GM21529 (cell line): Measurements from ENCODE around the gene ZNF684.
A peak's percentile ranks its signal among the peaks of the same experiment; 100 is the strongest.
"Not testable (repeated sequence)": the region's sequence is repeated elsewhere in the genome, so short reads cannot be mapped to it uniquely, and the experiment has no call there.

Source experiments
- ATAC-seq: cut with Tn5 transposase; IDR thresholded peaks from one replicate; pipeline ENCODE4 v1.9.1; 2021; ENCODE audit not compliant: unreplicated experiment

Gene ZNF684

DNA sequence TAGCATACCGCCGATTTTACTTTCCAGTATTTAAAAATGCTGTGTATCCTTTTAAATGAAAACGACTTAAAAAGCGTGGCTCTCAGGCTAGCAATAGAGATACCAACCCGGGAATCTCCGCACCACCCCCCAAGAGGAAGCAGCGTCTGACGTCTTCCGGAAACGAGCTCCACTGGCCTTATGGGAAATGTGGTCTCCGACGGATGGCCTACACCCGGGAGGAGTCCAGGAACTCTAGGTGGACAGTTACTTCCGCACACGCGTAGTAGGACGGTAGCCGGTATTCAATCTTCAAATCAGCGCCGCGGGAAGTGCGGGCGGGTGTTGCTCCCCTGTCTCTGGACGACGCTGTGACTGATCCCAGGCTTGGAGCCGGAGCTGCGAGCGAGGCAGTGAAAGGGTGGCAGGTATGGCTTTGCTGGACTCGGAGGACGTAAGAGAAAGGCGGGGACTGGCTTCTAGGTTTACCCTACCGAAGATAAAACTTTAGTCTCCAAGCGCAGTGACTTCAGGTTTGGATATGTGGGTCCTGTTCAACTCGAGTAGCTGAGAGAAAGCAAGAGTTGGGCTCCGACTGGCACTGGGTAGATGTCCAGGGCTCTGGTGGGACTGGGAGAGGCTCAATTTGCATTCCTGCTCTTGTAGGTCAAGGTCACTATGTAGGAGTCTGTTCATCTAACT is at the start of gene ZNF684:
TSS of gene ZNF684 (plus strand) at position 257 of the 681 bp plus-strand sequence. CDS start 1,530 bp downstream, outside the sequence.
- ATAC-seq = peak; percentile 96

DNA sequence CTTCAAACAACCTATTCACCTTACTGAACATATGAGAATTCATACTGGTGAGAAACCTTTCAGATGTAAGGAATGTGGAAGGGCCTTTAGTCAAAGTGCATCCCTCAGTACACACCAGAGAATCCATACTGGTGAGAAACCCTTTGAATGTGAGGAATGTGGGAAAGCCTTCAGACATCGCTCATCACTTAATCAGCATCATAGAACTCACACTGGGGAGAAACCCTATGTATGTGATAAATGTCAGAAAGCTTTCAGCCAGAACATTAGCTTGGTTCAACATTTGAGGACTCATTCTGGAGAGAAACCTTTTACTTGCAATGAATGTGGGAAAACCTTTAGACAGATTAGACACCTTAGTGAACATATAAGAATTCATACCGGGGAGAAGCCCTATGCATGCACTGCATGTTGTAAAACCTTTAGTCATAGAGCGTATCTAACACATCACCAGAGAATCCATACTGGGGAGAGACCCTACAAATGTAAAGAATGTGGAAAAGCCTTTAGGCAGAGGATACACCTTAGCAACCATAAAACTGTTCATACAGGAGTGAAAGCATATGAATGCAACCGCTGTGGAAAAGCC is 36.0 kb upstream of the ZNF684 start:
- ATAC-seq = no peak

DNA sequence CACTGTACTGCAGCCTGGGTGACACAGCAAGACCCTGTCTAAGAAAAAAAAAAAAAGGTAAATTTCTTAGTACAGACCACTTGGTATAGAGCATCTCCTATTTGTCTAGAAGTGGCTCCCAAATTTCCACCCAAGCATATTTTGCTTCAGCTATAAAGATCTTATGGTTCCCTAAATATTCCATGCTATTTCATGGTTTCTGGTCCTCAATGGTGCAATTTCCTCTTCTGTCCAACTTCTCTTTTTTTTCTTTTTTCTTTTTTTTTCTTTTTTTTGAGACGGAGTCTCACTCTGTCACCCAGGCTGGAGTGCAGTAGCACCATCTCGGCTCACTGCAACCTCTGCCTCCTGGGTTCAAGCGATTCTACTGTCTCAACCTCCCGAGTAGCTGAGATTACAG is 28.8 kb upstream of the ZNF684 start:
- ATAC-seq = not testable (repeated sequence)

DNA sequence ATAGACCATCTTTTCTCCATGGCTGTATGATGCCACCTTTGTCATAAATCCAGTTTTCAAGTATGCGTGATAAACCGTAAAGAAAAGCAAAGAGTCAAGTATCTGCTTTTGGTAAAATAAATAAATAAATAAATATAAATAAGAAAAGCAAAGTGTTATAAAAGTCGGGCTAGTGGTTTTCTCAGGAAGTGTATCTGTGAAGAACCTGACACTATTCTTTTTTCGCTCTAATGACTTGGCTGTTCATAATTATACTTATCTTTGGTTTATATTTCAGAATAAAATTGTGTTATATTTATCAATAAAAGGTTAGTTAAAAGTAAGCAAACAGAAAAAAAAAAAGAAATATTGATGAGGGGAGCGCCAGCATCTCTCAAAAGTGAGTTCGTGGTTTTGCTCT is 23.5 kb upstream of the ZNF684 start:
- no peak for ATAC-seq

DNA sequence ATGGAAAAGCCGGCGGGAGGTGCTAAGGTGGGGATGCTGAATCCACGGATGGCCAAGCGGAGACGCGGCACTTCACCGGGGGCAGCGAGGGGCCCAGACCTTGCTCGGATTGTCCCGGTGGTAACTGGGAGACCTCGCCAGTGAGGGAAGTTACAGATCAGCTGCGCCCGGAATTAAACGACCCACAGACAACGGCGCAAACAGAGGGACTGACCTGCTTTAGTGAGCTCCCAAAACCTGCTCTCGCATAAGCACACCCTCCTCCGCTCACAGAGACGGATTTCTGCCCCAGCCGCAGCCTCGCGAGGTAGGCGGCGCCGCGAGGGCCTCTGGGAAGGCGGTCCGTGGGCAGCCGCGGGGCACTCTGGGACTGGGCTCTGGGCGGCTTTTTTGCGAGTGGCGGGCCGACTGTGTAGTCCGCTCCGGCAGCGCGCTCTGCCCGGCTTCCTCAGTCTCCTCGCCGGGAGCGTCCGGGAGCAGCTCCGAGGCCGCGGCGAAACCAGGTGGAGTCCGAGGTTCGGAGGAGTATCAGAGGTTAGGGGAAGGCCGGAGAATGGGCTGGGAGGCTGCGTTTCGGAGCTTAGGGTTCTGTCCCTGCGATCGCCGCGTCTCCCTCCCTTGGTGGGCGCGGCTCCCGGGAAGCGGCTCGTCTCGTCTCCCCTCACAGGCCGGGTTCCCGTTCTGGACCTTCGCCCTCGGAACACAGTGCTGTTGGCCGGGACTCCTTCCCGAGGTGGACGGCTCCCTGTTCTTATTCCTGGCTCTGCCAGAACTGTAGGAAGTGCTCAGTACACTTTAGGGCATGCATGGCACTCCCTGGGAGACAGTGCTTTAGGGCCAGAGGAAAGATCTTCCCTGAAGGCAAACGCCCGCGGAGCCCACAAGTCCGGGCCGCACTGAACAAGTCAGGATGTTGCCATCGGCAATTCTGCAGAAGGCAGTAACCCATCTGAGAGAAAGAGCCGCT is 22.8 kb upstream of the ZNF684 start, which contains the start of gene EXO5:
TSS of gene EXO5 (plus strand) at position 393 of the 967 bp plus-strand sequence. CDS start 5,778 bp downstream, outside the sequence.
- ATAC-seq = peak; percentile 92

DNA sequence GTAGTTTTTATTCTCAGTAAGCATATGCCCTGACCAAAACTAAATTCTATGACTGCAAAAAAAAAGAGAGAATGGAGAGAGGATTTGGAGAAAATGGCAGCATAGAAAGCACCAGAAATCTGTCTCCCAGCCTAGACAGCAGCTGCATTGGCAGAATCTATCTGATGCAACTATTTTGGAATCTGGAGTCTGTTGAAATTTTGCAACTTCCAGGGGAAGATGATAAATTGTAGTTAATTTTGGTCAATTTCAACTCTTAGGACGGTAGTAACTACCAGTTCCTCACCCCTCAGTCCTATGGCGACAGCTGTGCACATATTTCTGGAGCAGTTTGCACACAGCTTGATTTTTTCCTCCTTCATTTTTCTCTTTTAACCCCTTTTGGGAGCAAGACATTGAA is 11.9 kb upstream of the ZNF684 start:
- ATAC-seq = no peak

DNA sequence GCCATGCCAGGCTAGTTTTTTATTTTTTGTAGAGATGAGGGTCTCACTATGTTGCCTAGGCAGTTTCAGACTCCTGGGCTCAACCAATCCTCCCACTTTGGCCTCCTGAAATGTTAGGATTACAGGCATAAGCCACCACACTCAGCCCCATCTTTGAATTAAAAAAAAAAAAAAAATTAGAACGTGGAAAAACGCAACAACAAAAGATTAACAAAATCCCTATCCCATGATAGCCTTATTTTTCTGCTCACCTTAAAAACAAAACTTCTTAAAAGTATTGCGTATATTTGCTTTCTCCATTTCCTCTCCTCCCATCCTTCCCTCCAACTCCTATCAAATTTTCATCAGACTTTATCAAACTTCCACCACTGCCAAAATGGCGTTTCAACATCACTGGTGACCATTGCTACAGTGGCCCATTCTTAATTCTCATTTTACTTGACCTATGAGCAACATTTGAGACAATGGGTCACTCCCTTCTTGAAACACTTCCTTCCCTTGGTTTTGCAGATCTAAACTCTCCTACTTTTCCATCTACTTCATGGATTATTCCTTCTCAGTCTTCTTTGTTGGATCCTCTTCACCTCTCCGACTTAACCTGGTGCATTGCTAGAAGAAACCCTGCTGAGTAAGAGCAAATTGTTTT is 579 bp upstream of the ZNF684 start:
- ATAC-seq = peak; percentile 4

DNA sequence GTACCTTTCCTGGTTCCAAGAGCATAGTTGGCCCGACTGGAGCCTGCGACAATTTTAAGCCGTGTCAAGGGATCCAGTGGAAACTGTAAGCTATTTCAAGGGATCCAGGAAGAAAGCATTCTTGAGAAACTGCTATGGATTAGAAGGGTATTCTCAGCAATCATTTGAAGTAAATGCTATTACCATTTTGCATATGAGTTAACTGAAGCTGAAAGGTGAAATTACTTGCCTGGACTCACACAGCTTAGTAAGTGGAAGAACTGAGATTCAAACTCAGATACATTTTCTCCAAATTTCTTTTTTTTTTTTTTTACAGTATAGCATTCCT is 589 bp downstream of the ZNF684 start:
- ATAC-seq = no peak

DNA sequence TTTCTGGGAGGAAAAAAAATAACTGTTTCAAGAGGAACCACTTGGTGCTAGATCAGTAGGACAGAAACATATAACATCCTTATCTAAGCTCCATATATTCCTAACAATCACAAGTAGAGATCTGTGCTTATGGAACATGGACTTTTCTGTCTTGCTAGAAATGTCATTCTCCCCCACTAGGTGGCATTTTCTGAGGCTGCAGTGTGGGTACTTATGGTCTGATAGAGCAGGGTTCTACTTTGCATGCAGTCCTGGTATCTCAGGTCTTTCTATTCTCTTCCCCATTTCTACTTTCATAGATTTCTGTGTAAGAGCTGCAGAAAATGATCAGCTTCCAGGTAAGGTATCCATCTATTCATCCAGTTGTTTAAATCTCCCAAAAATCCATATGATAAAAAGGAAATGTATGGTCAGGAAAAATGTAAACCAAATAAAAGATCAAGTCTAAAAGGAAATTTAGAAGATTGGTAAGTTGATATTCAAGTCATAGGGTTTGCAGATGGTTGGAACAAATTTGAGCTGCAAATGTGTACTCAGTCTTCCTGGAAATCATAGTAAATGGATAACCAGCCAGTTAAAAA is 1.5 kb downstream of the ZNF684 start:
- no peak for ATAC-seq

DNA sequence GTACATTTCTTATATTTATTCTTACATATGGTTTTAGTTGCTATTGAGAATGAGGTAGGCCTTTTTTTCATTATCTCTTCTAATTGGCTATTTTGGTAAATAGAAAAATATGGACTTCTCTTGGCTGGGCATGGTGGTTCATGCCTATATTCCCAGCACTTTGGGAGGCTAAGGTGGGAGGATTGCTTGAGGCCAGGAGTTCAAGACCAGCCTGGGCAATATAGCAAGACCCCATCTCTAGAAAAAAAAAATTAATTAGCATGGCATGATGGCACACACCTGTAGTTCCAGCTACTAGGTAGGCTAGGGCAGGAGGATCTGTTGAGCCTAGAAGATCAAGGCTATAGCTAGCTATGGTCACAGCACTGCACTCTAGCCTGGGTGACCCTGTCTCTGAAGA is 3.2 kb downstream of the ZNF684 start:
- ATAC-seq = no peak

DNA sequence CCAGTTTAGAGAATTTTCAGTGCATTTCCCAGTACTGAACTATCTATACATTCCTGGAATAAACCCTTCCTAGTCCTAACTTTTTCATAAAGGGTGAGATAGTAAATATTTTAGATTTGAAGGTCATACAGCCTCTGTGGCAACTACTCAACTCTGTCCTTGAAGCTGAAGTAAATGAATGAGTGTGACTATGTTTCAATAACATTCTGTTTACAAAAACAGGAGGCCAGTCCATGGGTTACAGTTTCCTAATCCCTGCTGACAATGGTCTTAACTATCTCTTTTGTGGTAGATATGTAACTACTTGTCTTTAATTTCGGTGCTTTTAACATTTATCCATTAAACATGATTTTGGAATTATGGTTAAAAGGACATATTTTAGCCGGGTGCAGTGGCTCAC is 4.3 kb downstream of the ZNF684 start:
- ATAC-seq = no peak

DNA sequence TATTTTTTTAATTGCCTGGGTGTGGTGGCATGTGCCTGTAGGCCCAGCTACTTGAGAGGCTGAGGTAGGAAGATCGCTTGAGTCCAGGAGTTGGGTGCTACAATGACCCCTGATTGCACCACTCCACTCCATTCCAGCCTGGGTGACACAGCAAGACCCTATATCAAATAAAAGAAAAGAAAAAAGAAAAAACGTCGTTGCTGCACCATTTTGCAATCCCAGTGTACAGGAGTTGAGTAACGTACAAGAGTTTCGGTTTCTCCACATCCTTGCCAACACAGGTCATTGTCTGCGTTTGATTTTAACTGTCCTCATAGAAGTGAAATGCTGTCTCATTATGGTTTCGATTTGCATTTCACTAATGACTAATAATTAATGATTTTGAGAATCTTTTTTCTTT is 7.9 kb downstream of the ZNF684 start:
- no peak for ATAC-seq

DNA sequence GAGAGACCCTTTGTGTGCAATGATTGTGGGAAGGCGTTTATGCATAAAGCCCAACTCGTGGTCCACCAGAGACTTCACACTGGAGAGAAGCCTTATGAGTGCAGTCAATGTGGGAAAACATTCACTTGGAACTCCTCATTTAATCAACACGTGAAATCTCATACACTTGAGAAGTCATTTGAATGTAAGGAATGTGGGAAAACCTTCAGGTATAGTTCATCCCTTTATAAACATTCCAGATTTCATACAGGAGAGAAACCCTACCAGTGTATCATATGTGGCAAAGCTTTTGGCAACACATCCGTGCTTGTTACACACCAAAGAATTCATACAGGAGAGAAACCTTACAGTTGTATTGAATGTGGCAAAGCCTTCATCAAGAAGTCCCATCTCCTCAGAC is 15.5 kb downstream of the ZNF684 start:
- no peak for ATAC-seq

DNA sequence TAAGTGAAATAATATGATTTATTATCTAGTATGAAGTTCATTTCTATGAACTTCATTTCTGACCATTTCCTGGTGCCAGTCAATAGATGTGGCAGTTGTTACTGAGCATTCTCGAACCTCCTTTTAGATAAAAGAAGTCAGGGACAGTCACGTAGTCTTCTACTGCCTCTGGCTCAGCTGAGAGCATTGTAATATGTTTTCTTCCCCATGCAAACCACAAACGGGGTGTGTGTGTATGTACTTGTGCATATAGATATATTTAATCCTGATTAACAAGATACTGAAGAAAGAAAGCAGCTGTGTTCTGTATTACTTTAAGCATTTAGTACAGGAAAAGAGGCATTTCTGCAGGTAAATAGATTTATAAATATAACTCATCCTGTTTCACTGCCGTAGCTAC is 21.6 kb downstream of the ZNF684 start:
- no peak for ATAC-seq

DNA sequence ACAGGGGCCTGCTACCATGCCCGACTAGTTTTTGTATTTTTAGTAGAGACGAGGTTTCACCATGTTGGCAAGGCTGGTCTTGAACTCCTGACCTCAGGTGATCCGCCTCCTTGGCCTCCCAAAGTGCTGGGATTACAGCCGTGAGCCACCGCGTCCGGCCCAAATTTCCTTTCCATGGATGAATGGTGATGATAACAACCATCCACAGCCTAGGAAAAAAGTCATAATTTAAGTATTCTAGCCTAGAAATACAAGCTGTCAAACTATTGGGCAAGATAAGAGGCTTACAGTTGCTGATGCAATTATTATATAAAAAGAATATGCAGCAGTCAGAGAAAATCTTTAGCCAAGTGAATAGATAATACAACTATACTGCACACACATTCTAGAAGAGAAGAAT is 23.4 kb downstream of the ZNF684 start:
- not testable (repeated sequence) for ATAC-seq

DNA sequence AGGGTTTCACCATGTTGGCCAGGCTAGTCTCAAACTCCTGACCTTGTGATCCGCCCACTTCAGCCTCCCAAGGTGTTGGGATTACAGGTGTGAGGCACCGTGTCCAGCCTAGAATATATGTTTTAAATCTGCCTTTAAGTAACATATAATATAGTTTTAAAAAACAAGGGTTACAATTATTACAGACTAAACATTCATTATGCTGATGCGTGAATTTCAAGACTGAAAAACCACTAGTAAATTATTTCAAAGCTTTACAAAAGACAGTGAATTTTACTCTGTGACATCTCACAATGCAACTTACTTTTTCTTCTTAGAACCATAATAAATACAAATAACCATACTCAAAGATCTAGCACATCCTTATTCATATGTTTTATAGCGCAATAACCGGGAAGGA is 24.7 kb downstream of the ZNF684 start:
- no peak for ATAC-seq

DNA sequence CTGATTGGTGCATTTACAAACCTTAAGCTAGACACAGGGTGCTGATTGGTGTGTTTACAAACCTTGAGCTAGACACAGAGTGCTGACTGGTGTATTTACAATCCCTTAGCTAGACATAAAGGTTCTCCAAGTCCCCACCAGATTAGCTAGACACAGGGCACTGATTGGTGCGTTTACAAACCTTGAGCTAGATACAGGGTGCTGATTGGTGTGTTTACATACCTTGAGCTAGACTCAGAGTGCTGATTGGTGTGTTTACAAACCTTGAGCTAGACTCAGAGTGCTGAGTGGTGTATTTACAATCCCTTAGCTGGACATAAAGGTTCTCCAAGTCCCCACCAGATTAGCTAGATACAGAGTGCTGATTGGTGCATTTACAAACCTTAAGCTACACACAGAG is 26.8 kb downstream of the ZNF684 start:
- not testable (repeated sequence) for ATAC-seq

DNA sequence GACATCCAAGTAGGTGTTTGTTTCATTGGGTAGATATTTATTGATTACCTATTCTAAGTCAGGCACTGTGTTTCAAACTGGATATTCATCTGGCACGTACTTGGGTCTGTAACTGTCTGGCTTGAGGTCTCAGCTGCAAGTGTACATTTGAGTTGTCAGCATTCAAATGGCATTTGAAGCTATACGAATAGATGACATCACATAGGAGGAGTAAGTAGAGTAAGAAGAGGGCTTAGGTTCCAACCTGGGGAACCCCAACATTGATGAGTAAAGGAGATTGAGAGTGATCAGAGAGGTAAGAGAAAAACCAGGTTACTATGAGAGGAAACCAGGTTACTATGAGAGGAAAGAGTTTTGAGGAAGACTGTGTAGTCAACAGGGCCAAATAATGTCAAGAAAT is 30.7 kb downstream of the ZNF684 start:
- no peak for ATAC-seq

DNA sequence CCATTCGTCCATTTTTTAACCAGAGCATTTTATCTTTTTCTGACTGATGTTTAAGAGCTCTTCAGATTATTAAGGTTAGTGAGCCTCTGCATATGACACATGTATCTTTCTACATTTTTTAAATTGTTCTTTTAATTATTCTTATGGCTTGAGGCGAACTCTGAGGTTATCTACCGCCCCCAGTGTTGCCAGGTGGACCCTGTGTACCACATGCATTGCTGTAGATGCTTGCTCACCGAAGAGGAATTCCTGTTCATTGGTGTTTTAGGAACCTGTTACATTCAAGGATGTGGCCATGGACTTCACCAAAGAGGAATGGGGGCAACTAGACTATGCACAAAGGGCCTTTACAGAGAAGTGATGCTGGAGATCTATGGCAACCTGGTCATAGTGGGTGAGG is 31.8 kb downstream of the ZNF684 start:
- ATAC-seq = no peak

DNA sequence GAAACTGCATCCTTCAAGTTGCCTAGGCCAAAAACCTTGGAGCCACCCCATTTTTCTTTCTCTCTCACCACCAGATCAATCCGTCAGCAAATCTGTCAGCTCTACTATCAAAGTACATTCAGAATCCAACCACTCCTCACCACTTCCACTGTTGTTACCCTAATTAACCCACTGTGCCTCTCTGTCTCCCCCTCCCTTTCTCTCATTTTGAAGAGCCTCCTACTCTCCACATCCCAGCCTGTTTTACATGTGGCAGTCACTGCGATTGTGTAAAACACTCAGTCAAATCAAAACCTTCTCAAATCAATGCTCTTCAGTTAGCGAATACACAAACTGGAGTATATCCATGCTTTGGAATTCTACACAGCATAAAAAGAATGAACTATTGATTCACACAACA is 33.1 kb downstream of the ZNF684 start:
- no peak for ATAC-seq

DNA sequence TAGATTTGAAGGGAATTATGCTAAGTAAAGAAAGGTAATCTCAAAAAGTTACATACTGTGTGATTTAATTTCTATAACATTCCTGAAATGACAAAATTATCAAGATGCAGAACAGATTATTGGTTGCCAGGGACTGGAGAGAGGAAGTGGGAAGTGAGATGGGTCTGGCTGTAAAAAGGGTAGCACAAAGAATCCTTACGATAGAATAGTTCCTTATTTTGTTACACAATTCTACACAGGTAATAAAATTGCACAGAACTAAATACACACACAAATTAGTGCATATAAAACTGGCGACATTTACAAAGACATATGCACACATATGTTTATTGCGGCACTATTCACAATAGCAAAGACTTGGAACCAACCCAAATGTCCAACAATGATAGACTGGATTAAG is 33.5 kb downstream of the ZNF684 start:
- no peak for ATAC-seq
